AG09309 (cell line): Measurements from ENCODE around the gene SLC6A17.

ENCODE experiments used
- DNase-seq: peaks from one replicate; pipeline ENCODE4 v3.0.0-alpha.2; 2010; ENCODE audit warnings: low read depth
- H3K4me3 ChIP-seq: 2 replicates; pipeline ENCODE4 v1.5.1; 2011; ENCODE audit warnings: mild to moderate bottlenecking, low read depth, low read length, moderate library complexity; ENCODE audit not compliant: control insufficient read depth
- CTCF ChIP-seq: IDR thresholded peaks from 2 replicates; pipeline ENCODE4 v1.5.1; 2011; ENCODE audit warnings: mild to moderate bottlenecking, low read depth, low read length, inconsistent platforms; ENCODE audit not compliant: insufficient read depth, control insufficient read depth; ENCODE audit errors: missing control alignments

The SLC6A17 gene

DNA sequence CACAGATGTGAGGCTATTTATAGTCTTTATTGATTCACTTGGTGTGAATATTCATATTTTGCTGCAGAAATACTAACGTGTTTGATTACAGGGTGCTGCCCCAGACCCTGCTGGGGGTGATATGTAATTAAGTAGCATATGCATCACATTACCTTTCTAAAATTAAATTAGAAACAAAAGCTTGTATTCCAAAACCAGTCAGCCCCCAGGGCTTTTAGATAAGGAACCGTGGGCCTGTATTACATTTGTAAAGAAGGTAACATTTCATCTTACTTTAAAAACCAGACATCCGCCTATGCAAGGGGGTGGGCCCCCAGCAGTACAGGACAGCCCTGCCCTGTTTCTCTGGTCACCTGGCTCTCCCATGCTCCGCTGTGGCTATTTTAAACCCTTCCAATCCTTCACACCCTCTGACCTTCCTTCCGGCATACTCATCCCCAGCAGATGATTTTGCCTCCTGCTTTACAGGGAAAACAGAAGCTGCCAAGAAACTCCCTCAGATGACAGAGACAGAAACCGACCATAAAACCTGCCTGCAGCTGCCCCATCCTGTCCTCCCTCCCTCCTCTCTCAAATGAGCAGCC lies 37.8 kb downstream of the SLC6A17 start:
- peak; percentile 59 for DNase-seq
- TF ChIP-seq CTCF: no peak
- H3K4me3 ChIP-seq: no peak overlapping the region

DNA sequence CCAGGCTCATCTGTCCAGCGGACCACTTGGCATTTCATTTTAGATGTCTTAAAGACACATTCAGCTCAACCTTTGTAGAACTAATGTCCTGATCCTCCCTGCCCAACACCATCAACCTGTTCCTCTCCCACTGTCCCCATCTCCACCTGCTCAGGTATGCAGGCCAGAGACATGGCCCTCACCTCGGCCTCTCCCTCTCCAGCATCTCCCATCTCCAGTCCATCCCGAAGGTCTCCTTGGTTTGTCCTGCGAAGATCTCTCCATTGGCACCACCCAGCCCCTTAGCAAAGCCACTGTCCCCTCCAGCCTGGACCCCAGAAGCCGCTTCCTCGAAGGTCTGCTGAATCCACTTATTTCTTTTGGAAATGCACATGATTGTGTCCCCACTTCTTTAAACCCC lies 38.9 kb downstream of the SLC6A17 start:
- TF ChIP-seq CTCF: no peak
- DNase-seq: no peak
- no peak overlapping the region for H3K4me3 ChIP-seq

GRCh38 chr1:110190282-110190929 lies 40.1 kb downstream of the SLC6A17 start:
- DNase-seq: no peak
- TF ChIP-seq CTCF: no peak
- no peak overlapping the region for H3K4me3 ChIP-seq

DNA sequence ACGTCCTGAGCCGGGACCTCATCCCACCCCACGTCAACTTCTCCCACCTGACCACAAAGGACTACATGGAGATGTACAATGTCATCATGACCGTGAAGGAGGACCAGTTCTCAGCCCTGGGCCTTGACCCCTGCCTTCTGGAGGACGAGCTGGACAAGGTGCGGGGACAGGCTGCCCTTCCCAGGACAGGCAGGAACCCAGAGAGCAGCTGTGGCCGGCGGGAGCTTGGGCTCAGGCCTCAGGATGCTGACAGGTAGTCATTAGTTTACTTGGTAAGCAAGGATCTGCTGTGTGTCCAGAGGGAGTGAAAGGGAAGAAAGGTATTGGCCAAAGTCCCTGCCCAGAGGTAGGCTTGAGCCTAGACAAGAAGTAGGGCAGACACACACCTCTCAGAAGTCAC lies 42.2 kb downstream of the SLC6A17 start:
- no peak for TF ChIP-seq CTCF
- H3K4me3 ChIP-seq: no peak overlapping the region
- no peak for DNase-seq

DNA sequence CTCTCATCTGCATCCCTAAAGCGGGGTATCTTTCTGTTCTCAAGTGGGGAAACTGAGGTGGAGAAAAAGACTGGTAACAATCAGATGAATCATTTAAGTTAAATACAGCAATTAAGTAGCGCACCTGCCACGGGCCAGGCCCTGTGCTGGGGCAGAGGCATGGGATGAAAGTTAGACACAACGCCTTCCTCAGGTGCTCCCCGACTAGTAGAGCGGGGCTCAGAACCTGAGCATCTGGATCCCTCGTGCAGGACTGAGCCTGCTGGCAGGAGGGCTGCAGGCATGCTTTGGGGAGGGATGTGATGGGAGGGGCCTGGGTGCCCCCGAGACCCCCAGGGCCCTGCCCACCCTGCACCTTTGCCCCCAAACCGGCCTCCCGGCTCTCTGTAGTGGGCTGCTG lies 44.9 kb downstream of the SLC6A17 start:
- DNase-seq: no peak
- no peak for TF ChIP-seq CTCF
- no peak overlapping the region for H3K4me3 ChIP-seq

DNA sequence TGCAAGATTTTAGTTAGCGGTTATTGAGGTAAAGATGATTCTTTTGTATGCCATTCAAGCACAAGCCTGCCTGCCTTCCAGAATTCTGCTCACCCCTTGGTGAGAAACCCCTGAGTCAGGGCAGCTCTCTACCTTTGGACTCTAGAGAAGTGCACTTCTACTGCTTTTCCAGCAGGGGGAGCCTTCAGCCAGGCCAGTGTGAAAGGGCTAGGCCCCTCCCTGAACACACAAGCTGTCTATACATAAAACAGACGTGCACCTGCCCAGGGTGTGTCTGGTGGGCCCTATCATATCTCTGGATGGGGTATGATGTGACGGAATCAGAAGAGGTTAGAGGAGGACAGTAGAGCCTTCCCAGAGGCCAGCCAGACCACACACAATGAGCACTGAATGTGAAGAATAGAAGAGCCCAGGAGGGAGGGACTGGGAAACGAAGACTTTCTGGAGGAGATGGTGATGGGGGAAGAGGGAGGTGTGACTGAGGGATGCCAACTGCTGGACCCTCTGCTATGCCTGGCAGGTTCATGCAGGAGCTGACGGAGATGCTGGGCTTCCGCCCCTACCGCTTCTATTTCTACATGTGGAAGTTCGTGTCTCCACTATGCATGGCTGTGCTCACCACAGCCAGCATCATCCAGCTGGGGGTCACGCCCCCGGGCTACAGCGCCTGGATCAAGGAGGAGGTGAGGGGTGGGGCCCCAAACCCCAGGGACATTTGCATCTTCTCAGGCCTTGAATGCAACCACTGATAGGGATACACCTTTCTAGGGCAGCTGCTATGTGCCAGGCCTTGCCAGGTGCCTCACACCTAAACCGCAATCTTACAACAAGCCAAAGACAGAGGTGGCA lies 46.8 kb downstream of the SLC6A17 start:
- H3K4me3 ChIP-seq: no peak overlapping the region
- TF ChIP-seq CTCF: peak; percentile 95
- DNase-seq: no peak
